Fibroblast of the aortic adventitia (primary cell): Measurements from ENCODE around the gene RSPO4. TPM values are rescaled to one million over a fixed set of nuclear protein-coding genes. Genes with fewer than 3 reads are reported as not detected.
"Not testable (repeated sequence)": the region's sequence is repeated elsewhere in the genome, so short reads cannot be mapped to it uniquely, and the experiment has no call there.

Experiments
- DNase-seq: peaks from one replicate; pipeline ENCODE4 v3.0.0-alpha.2; 2010; ENCODE audit warnings: low read depth
- H3K4me3 ChIP-seq: 2 replicates; pipeline ENCODE4 v1.5.1; 2011; ENCODE audit warnings: low read depth, mild to moderate bottlenecking, control low read depth, low read length, moderate library complexity
- total RNA-seq: library from RNA; depleted of rRNA; stranded (reverse); fragments of >200 nt; gene quantifications from 2 replicates; pipeline ENCODE4 v1.2.3, GENCODE V29; 2012; ENCODE audit warnings: low replicate concordance
- TF ChIP-seq, protein P1 (sequence below): IDR thresholded peaks from 2 replicates; pipeline ENCODE4 v1.5.1; 2011; ENCODE audit warnings: mild to moderate bottlenecking, low read length, control low read depth, inconsistent platforms; ENCODE audit not compliant: insufficient read depth

The RSPO4 gene
- total RNA-seq, 1 donor = not detected

DNA sequence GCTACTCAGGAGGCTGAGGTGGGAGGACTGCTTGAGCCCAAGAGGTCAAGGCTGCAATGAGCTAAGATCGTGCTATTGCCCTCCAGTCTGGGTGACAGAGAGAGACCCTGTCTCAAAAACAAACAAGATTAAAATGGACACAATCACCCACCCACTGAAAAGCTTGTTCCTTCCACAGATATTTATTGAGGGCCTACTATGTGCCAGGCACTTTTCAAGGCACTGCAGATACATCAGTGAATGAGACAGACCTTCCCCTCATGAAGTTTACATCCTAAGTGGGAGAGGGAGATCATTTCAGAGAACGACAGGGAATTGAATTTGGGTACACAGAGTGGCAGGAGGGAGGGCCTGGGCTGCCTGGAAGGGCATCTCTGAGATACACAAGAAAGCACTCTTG, 14.4 kb downstream of the RSPO4 start:
- DNase-seq = no peak
- H3K4me3 ChIP-seq = no peak overlapping the region
- TF ChIP-seq, protein P1, sequence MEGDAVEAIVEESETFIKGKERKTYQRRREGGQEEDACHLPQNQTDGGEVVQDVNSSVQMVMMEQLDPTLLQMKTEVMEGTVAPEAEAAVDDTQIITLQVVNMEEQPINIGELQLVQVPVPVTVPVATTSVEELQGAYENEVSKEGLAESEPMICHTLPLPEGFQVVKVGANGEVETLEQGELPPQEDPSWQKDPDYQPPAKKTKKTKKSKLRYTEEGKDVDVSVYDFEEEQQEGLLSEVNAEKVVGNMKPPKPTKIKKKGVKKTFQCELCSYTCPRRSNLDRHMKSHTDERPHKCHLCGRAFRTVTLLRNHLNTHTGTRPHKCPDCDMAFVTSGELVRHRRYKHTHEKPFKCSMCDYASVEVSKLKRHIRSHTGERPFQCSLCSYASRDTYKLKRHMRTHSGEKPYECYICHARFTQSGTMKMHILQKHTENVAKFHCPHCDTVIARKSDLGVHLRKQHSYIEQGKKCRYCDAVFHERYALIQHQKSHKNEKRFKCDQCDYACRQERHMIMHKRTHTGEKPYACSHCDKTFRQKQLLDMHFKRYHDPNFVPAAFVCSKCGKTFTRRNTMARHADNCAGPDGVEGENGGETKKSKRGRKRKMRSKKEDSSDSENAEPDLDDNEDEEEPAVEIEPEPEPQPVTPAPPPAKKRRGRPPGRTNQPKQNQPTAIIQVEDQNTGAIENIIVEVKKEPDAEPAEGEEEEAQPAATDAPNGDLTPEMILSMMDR = no peak

DNA sequence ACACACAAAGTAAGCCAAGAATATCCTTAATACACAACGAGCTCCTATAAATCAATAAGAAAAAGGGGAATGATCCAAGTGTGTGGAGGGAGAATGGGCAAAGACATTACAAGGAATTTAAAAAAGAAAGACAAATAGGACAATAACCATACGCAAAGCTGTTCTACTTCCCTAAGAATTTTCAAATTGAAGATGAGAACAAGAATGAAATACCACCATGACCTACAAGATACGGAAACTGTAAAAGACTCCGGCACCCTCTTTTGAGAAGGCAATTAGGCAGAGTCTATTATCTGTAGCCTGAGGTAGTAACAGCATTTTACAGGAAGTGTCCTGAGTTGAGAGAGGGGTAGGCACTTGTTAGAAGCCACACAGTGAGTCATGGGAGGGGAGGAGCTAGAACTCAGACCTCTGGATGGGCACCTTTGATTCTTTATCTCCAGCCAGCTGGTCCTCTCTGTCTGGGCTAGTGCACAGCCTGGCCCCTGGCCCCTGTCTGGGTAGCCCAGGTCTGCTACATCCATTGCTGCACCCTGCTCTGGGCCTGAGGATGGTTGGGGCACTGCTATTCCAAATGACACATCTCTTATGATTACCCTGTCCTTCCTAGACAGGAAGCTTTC, 15.3 kb downstream of the RSPO4 start:
- TF ChIP-seq, protein P1 = no peak
- no peak for DNase-seq

DNA sequence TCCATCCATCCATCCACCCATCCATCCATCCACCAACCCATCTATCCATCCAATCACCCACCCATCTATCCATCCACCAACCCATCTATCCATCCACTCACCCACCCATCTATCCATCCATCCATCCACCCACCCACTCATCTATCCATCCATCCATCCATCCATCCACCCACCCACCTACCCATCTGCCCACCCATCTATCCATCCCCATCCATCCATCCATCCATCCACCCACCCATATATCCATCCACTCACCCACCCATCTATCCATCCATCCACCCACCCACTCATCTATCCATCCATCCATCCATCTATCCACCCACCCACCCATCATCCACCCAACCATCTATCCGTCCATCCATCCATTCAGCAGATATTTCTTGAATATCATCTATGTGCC, 17.1 kb downstream of the RSPO4 start:
- not testable (repeated sequence) for DNase-seq, H3K4me3 ChIP-seq

More for the DNA sequence above, 15.3 kb downstream of the RSPO4 start:
- H3K4me3 ChIP-seq = no peak overlapping the region

DNA sequence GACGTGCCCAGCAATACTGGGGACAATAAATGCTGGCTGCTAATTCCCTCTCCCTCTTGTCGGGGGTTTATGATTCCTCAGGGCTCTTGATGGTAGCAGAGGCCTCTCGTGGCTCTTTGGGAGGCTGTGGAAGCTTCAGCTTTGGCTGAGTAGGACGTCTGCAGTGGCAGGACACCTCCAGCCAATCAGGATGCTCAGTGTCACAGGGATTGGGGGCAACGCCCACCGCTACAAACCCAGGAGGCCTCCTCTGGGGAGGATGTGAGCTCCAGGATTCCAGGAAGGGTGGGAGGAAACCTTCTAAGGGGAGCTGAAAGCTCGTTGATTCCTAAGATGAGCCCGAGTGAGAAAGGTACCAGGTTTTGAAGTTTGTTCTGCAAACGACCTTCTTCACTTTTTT, 19.4 kb downstream of the RSPO4 start:
- no peak for DNase-seq
- no peak overlapping the region for H3K4me3 ChIP-seq
- TF ChIP-seq, protein P1 = no peak

DNA sequence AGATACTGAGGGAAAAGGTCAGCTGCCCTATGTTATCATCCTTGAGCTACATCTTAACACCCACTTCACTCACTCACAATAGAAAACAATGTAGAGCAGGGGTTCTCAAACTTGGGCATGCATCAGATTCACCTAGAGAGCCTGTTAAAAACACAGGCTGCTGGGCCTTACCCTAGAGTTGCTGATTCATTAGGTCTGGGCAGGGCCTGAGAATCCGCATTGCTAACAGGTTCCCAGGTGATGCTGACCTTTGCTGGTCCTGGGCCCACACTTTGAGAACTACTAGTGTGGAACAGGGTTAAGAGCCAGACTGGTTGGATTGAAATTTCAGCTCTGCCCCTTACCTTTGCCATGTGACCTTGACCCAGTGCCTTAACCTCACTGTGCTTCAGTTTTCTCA, 25.1 kb downstream of the RSPO4 start:
- TF ChIP-seq, protein P1 = no peak
- no peak for DNase-seq
- H3K4me3 ChIP-seq = no peak overlapping the region

DNA sequence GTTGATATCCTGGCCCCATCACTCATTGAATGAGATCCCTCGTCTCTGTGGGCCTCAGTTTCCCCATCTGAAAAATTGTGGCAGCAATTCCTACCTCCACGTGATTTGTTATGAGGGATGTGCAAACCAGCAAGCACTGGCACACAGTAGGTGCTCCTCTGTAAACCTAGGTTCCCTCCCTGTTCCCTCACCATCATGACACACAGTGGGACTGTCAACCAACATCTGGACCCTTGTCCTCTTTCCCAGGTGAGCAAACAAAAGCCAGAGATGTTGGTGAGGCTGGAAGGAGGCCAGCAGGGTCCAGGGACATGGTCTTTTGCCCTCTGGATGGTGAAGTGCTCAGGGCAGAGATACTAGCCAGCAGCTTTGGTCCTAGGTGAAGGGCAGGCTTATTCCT, 26.1 kb downstream of the RSPO4 start:
- H3K4me3 ChIP-seq = no peak overlapping the region
- TF ChIP-seq, protein P1 = no peak
- DNase-seq = no peak

DNA sequence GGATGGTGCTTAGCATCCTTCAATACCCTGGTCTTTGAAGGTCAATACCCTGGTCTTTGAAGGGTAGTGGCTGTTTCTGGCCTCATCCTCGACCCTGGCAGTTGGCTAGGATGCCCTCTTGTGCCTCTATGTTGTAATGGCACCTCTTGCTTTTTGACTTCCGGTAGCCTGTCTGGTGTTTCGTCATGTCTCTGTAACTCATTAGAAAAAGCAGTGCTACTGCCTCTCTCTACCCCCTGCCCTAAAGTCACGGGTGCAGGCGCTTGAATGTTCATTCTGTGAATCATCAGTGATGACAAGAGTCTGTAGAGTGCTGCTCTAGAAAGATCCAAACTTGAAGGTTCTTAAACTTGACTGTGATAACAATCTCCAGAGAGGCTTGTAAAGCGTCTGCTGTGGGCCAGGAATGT, 28.3 kb downstream of the RSPO4 start:
- no peak overlapping the region for H3K4me3 ChIP-seq
- peak; percentile 35 for DNase-seq
- TF ChIP-seq, protein P1 = peak; percentile 33
